Progenitor cell of endocrine pancreas (in vitro differentiated cells): ENCODE measurements around the gene PRM1. TPM values are rescaled to one million over a fixed set of nuclear protein-coding genes. Genes with fewer than 3 reads are reported as not detected.

Experiments used
- DNase-seq: peaks from one replicate; pipeline ENCODE4 v3.0.0; 2021; ENCODE audit warnings: low spot score; ENCODE audit not compliant: unreplicated experiment
- H3K27ac Mint-ChIP-seq: 2 replicates; pipeline ENCODE4 v1.8.0; 2021; ENCODE audit warnings: mild to moderate bottlenecking, moderate library complexity, mixed read lengths
- H3K27me3 Mint-ChIP-seq: 2 replicates; pipeline ENCODE4 v1.8.0; 2021; ENCODE audit warnings: mixed read lengths
- H3K36me3 Mint-ChIP-seq: 2 replicates; pipeline ENCODE4 v1.8.0; 2022; ENCODE audit warnings: mixed read lengths; ENCODE audit not compliant: insufficient read depth
- H3K4me1 Mint-ChIP-seq: 2 replicates; pipeline ENCODE4 v1.8.0; 2021; ENCODE audit warnings: low read depth, mixed read lengths
- H3K4me3 Mint-ChIP-seq: 2 replicates; pipeline ENCODE4 v1.8.0; 2021; ENCODE audit warnings: low read depth, mild to moderate bottlenecking, moderate library complexity, mixed read lengths
- H3K9me3 Mint-ChIP-seq: 2 replicates; pipeline ENCODE4 v1.8.0; 2021; ENCODE audit warnings: low read depth, mixed read lengths
- CTCF ChIP-seq: fragments of 200-600 bp; sonication (generic); IDR thresholded peaks from one replicate; pipeline ENCODE4 v1.5.0; 2021; ENCODE audit warnings: antibody characterized with exemption, mild to moderate bottlenecking; ENCODE audit not compliant: unreplicated experiment
- microRNA-seq: library from miRNA; unstranded; fragments of <30 nt; microRNA quantifications from one replicate; pipeline ENCODE4 v1.1.0, GENCODE V29; 2020; ENCODE audit warnings: borderline number of aligned reads; ENCODE audit not compliant: unreplicated experiment
- total RNA-seq: library from RNA; stranded (reverse); gene quantifications from 2 replicates; pipeline ENCODE4 v1.2.1, GENCODE V29; 2021

Gene PRM1
- total RNA-seq, 1 donor from 2014 or later, result not detected

- Mint-ChIP-seq H3K36me3 (no peaks in the 10 kb centered on the region), H3K27ac (no peak overlapping the region), H3K27me3 (peaks cover 8% of the 10 kb centered on the region), H3K4me3 (no peak overlapping the region), H3K4me1 (no peaks in the 10 kb centered on the region), H3K9me3 (no peaks in the 10 kb centered on the region)
- no peak for TF ChIP-seq CTCF
- no peak for DNase-seq
Observed at GRCh38 chr16:11231367-11231970, 49.7 kb downstream of the PRM1 start.

Small RNA genes within 50 kb of the gene (microRNA-seq; reads per million reads assigned to microRNA genes)
- gene MIR548H2, result not detected

Other genes with a start within 250 kb of the PRM1 start
- 6.6 and 6.8 TPM in 2 replicates for gene SOCS1, start 25.1 kb downstream of the PRM1 start, total RNA-seq
- not detected in 2 replicates for gene TNP2, start 12.0 kb downstream of the PRM1 start, total RNA-seq
- not detected in 2 replicates for gene PRM3, start 7.7 kb downstream of the PRM1 start, total RNA-seq
- not detected in 2 replicates for gene PRM2, start 4.8 kb downstream of the PRM1 start, total RNA-seq
- 32.5 and 33.6 TPM in 2 replicates for gene RMI2, start 64.1 kb upstream of the PRM1 start, total RNA-seq